DND-41 (cell line): ENCODE data around the gene TAF7.

Source experiments
- ATAC-seq: fragments of 200-7000 bp; cut with Tn5 transposase; 3 replicates; pipeline ENCODE4 v1.9.1; 2021; ENCODE audit warnings: low read depth; ENCODE audit not compliant: insufficient read depth
- DNase-seq: peaks from one replicate; pipeline ENCODE4 v3.0.0-alpha.2; 2020
- H2AFZ ChIP-seq: 2 replicates; pipeline ENCODE4 v1.6.0; 2012; ENCODE audit warnings: low read depth, low read length
- H3K27ac ChIP-seq: 2 replicates; pipeline ENCODE4 v1.5.1; 2012; ENCODE audit warnings: low read length, inconsistent platforms
- H3K27me3 ChIP-seq: fragments of 200-600 bp; sonication (generic); 2 replicates; pipeline ENCODE4 v1.6.0; 2012; ENCODE audit warnings: low read length, mild to moderate bottlenecking, inconsistent platforms; ENCODE audit not compliant: insufficient read depth, poor library complexity
- H3K36me3 ChIP-seq: 2 replicates; pipeline ENCODE4 v1.5.1; 2012; ENCODE audit warnings: low read length, inconsistent platforms; ENCODE audit not compliant: insufficient read depth
- H3K4me1 ChIP-seq: 2 replicates; pipeline ENCODE4 v1.5.1; 2012; ENCODE audit warnings: mild to moderate bottlenecking, low read length; ENCODE audit not compliant: insufficient read depth
- H3K4me2 ChIP-seq: 2 replicates; pipeline ENCODE4 v1.6.0; 2012; ENCODE audit warnings: mild to moderate bottlenecking, moderate library complexity, low read length, inconsistent platforms; ENCODE audit not compliant: insufficient read depth
- H3K4me3 ChIP-seq, 2 experiments: fragments of 200-600 bp in 1 of 2; shearing (Covaris generic) in 1 of 2; 2 replicates each; pipeline ENCODE4 v1.5.1; 2012 to 2016; ENCODE audit warnings: inconsistent platforms in 2 of 2, low read length in 2 of 2, mild to moderate bottlenecking in 2 of 2, low read depth in 1 of 2, moderate library complexity in 1 of 2
- H3K79me2 ChIP-seq: 2 replicates; pipeline ENCODE4 v1.6.0; 2012; ENCODE audit warnings: low read length, inconsistent platforms; ENCODE audit not compliant: insufficient read depth
- H3K9ac ChIP-seq: 2 replicates; pipeline ENCODE4 v1.6.0; 2012; ENCODE audit warnings: low read depth, mild to moderate bottlenecking, inconsistent platforms, low read length, moderate library complexity
- H3K9me3 ChIP-seq: 2 replicates; pipeline ENCODE4 v1.5.1; 2012; ENCODE audit warnings: low read length, moderate library complexity, mild to moderate bottlenecking, inconsistent platforms; ENCODE audit not compliant: insufficient read depth, severe bottlenecking
- H4K20me1 ChIP-seq: 2 replicates; pipeline ENCODE4 v1.6.0; 2012; ENCODE audit warnings: low read length; ENCODE audit not compliant: insufficient read depth
- EZH2 ChIP-seq: IDR thresholded peaks from 3 replicates; pipeline ENCODE4 v1.6.1; 2012; ENCODE audit warnings: borderline replicate concordance, low read depth, mild to moderate bottlenecking, moderate library complexity, low read length, inconsistent platforms; ENCODE audit not compliant: severe bottlenecking
- TF ChIP-seq, protein P1 (sequence below): IDR thresholded peaks from 2 replicates; pipeline ENCODE4 v1.5.1; 2012; ENCODE audit warnings: borderline replicate concordance, low read length, moderate library complexity, mild to moderate bottlenecking; ENCODE audit not compliant: poor library complexity, severe bottlenecking; ENCODE audit errors: extremely low read depth

The TAF7 gene

DNA sequence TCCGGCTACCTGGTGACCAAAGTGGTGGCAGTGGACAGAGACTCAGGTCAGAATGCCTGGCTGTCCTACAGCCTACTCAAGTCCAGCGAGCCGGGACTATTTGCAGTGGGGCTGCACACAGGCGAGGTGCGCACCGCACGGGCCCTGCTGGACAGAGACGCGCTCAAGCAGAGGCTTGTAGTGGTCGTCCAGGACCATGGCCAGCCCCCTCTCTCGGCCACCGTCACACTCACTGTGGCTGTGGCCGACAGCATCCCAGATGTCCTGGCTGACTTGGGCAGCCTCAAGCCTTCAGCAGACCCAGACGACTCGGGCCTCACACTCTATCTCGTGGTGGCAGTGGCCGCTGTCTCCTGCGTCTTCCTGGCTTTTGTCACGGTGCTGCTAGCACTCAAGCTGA, 36.4 kb upstream of the TAF7 start:
- ATAC-seq (no peak), DNase-seq (no peak)
- Histone ChIP-seq H3K27me3 (no peaks in the 10 kb centered on the region), H3K79me2 (no peaks in the 10 kb centered on the region), H4K20me1 (no peaks in the 10 kb centered on the region), H3K4me3 (no peak overlapping the region), H3K27ac (no peak overlapping the region), H3K4me2 (no peak overlapping the region), H2AFZ (no peak overlapping the region), H3K4me1 (peaks cover 3% of the 10 kb centered on the region; the same call in 1 of the 2 replicates), H3K9me3 (no peaks in the 10 kb centered on the region), H3K36me3 (no peaks in the 10 kb centered on the region), H3K9ac (no peak overlapping the region)
- TF ChIP-seq EZH2: no peak
- TF ChIP-seq, protein P1, sequence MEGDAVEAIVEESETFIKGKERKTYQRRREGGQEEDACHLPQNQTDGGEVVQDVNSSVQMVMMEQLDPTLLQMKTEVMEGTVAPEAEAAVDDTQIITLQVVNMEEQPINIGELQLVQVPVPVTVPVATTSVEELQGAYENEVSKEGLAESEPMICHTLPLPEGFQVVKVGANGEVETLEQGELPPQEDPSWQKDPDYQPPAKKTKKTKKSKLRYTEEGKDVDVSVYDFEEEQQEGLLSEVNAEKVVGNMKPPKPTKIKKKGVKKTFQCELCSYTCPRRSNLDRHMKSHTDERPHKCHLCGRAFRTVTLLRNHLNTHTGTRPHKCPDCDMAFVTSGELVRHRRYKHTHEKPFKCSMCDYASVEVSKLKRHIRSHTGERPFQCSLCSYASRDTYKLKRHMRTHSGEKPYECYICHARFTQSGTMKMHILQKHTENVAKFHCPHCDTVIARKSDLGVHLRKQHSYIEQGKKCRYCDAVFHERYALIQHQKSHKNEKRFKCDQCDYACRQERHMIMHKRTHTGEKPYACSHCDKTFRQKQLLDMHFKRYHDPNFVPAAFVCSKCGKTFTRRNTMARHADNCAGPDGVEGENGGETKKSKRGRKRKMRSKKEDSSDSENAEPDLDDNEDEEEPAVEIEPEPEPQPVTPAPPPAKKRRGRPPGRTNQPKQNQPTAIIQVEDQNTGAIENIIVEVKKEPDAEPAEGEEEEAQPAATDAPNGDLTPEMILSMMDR: no peak

GRCh38 chr5:141356133-141356532, 35.5 kb upstream of the TAF7 start:
- no peaks in the 10 kb centered on the region for H3K36me3 ChIP-seq
- no peak overlapping the region for H3K27ac ChIP-seq
- H3K4me2 ChIP-seq: no peak overlapping the region
- no peak for DNase-seq
- no peak for ATAC-seq
- H3K4me3 ChIP-seq: no peak overlapping the region
- H3K9me3 ChIP-seq: no peaks in the 10 kb centered on the region
- H3K4me1 ChIP-seq: peaks cover 3% of the 10 kb centered on the region; the same call in 1 of the 2 replicates
- H3K9ac ChIP-seq: no peak overlapping the region
- no peaks in the 10 kb centered on the region for H4K20me1 ChIP-seq
- H3K27me3 ChIP-seq: no peaks in the 10 kb centered on the region
- TF ChIP-seq, protein P1: no peak
- no peak overlapping the region for H2AFZ ChIP-seq
- no peaks in the 10 kb centered on the region for H3K79me2 ChIP-seq

DNA sequence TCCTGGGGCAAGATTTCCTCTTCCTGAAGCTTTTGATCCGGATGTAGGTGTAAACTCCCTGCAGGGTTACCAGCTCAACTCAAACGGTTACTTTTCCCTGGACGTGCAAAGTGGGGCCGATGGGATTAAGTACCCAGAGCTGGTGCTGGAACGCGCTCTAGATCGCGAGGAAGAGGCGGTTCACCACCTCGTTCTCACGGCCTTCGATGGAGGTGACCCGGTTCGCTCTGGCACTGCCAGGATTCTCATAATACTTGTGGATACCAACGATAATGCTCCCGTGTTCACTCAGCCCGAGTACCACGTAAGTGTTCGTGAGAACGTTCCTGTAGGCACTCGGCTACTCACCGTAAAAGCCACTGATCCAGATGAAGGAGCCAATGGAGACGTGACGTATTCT, 35.1 kb upstream of the TAF7 start:
- no peak overlapping the region for H3K4me3 ChIP-seq

More for the DNA sequence above, 35.1 kb upstream of the TAF7 start:
- Histone ChIP-seq H2AFZ (no peak overlapping the region), H3K4me2 (no peak overlapping the region), H3K36me3 (no peaks in the 10 kb centered on the region), H3K27me3 (no peaks in the 10 kb centered on the region), H3K27ac (no peak overlapping the region), H3K79me2 (no peaks in the 10 kb centered on the region), H3K9ac (no peak overlapping the region), H3K9me3 (no peaks in the 10 kb centered on the region), H3K4me1 (peaks cover 3% of the 10 kb centered on the region; the same call in 1 of the 2 replicates), H4K20me1 (no peaks in the 10 kb centered on the region)
- TF ChIP-seq, protein P1: no peak
- no peak for TF ChIP-seq EZH2
- DNase-seq (no peak), ATAC-seq (no peak)
